H1 (cell line): ENCODE measurements around the gene ACTR5. TPM values are rescaled to one million over a fixed set of nuclear protein-coding genes. Genes with fewer than 3 reads are reported as not detected.

Experiments used
- CTCF ChIA-PET: fragments of 300-600 bp; sonication (Branson Sonifier 250); formaldehyde crosslinking; loops from one replicate; lab custom pipeline; 2021; ENCODE audit not compliant: partially characterized antibody; lab: Charles Lee
- POLR2A ChIA-PET: fragments of 300-600 bp; sonication (Branson Sonifier 250); formaldehyde crosslinking; loops from one replicate; lab custom pipeline; 2021; ENCODE audit warnings: inconsistent platforms; ENCODE audit not compliant: partially characterized antibody; lab: Charles Lee
- DNase-seq, 2 experiments: peaks; one replicate each; pipeline versions ENCODE4 v3.0.0 to v3.0.0-alpha.2; 2010 to 2022; ENCODE audit warnings: low spot score in 2 of 2, low read depth in 1 of 2, mixed read lengths in 1 of 2
- FAIRE-seq: peaks from 2 replicates; lab custom pipeline; 2011; peaks lifted over from hg19 to GRCh38; lab: Jason Lieb, UNC
- H2AFZ ChIP-seq: 2 replicates; pipeline ENCODE4 v1.8.1; 2012; ENCODE audit warnings: low read length, inconsistent platforms
- H2AK5ac ChIP-seq: 2 replicates; pipeline ENCODE4 v1.6.1; 2013; ENCODE audit warnings: low read depth, low read length
- H2BK120ac ChIP-seq: replicated peaks from 2 replicates; pipeline ENCODE3; 2013; ENCODE audit warnings: low read depth, low read length, inconsistent platforms
- H2BK12ac ChIP-seq: 2 replicates; pipeline ENCODE4 v1.6.1; 2013; ENCODE audit warnings: low read depth, low read length
- H2BK15ac ChIP-seq: 2 replicates; pipeline ENCODE4 v1.6.1; 2013; ENCODE audit warnings: low read length
- H2BK20ac ChIP-seq: 2 replicates; pipeline ENCODE4 v1.6.1; 2013; ENCODE audit warnings: low read length
- H2BK5ac ChIP-seq: 2 replicates; pipeline ENCODE4 v1.6.1; 2013; ENCODE audit warnings: low read depth, low read length
- H3K14ac ChIP-seq: 2 replicates; pipeline ENCODE4 v1.6.1; 2013; ENCODE audit warnings: inconsistent platforms; ENCODE audit not compliant: insufficient read length
- H3K18ac ChIP-seq: 2 replicates; pipeline ENCODE4 v1.6.1; 2013; ENCODE audit warnings: low read length; ENCODE audit errors: extremely low read depth
- H3K23ac ChIP-seq: 2 replicates; pipeline ENCODE4 v1.6.1; 2013; ENCODE audit warnings: inconsistent platforms; ENCODE audit not compliant: insufficient read length
- H3K23me2 ChIP-seq: 2 replicates; pipeline ENCODE4 v1.6.1; 2013; ENCODE audit warnings: low read depth, low read length
- H3K27ac ChIP-seq: 2 replicates; pipeline ENCODE4 v1.6.1; 2011; ENCODE audit warnings: low read depth, low read length, inconsistent platforms
- H3K27me3 ChIP-seq, 4 experiments: replicated peaks in 1 of 4; 1 replicate in 1 of 4; 2 replicates in 3 of 4; pipeline versions ENCODE4 v1.6.1 to v1.8.1; 2011 to 2013; ENCODE audit warnings: low read length in 3 of 4, mild to moderate bottlenecking in 3 of 4, inconsistent platforms in 2 of 4, mixed read lengths in 2 of 4, moderate library complexity in 1 of 4; ENCODE audit not compliant: control insufficient read depth in 3 of 4, insufficient read depth in 3 of 4; ENCODE audit errors: extremely low read depth in 1 of 4
- H3K36me3 ChIP-seq, 4 experiments: 2 replicates each; pipeline versions ENCODE4 v1.6.1 to v1.8.1; 2011 to 2013; ENCODE audit warnings: mild to moderate bottlenecking in 4 of 4, low read length in 3 of 4, moderate library complexity in 2 of 4, control low read depth in 1 of 4, inconsistent platforms in 1 of 4; ENCODE audit not compliant: insufficient read depth in 4 of 4, control insufficient read depth in 2 of 4
- H3K4ac ChIP-seq: replicated peaks from 2 replicates; pipeline ENCODE3; 2013; ENCODE audit warnings: low read length, low read depth, mixed read lengths, inconsistent platforms; ENCODE audit not compliant: insufficient read length
- H3K4me1 ChIP-seq, 4 experiments: replicated peaks in 1 of 4; 1 replicate in 1 of 4; 2 replicates in 3 of 4; pipeline versions ENCODE4 v1.6.1 to v1.8.1; 2011 to 2013; ENCODE audit warnings: low read length in 3 of 4, inconsistent platforms in 2 of 4, mixed read lengths in 1 of 4; ENCODE audit not compliant: insufficient read depth in 4 of 4, control insufficient read depth in 3 of 4
- H3K4me2 ChIP-seq, 2 experiments: 2 replicates each; pipeline versions ENCODE4 v1.6.1 to v1.8.1; 2011 to 2013; ENCODE audit warnings: low read depth in 2 of 2, low read length in 2 of 2, control low read depth in 1 of 2, inconsistent platforms in 1 of 2, mild to moderate bottlenecking in 1 of 2; ENCODE audit not compliant: insufficient read depth in 1 of 2
- H3K4me3 ChIP-seq, 4 experiments: fragments of 200-600, 300-600 bp in 1 of 4; sonication (generic), shearing (Covaris generic), sonication (Bioruptor Twin) in 1 of 4; 2 replicates each; pipeline versions ENCODE4 v1.5.1 to v1.8.1; 2011 to 2016; ENCODE audit warnings: low read length in 4 of 4, low read depth in 3 of 4, control low read depth in 2 of 4, inconsistent platforms in 2 of 4, mild to moderate bottlenecking in 2 of 4, mixed read lengths in 1 of 4, moderate library complexity in 1 of 4; ENCODE audit not compliant: insufficient read depth in 2 of 4; ENCODE audit errors: extremely low read depth in 1 of 4
- H3K56ac ChIP-seq: replicated peaks from 2 replicates; pipeline ENCODE3; 2013; ENCODE audit warnings: low read depth, mild to moderate bottlenecking, mixed read lengths, low read length, inconsistent platforms; ENCODE audit not compliant: insufficient read length
- H3K79me1 ChIP-seq: 2 replicates; pipeline ENCODE4 v1.6.1; 2013; ENCODE audit warnings: low read depth, low read length, control low read depth
- H3K79me2 ChIP-seq, 2 experiments: 2 replicates each; pipeline versions ENCODE4 v1.6.1 to v1.8.1; 2012 to 2013; ENCODE audit warnings: low read length in 2 of 2, mild to moderate bottlenecking in 2 of 2, inconsistent platforms in 1 of 2; ENCODE audit not compliant: insufficient read depth in 2 of 2, control insufficient read depth in 1 of 2
- H3K9ac ChIP-seq, 4 experiments: replicated peaks in 1 of 4; 1 replicate in 1 of 4; 2 replicates in 3 of 4; pipeline versions ENCODE4 v1.6.1 to v1.8.1; 2011 to 2013; ENCODE audit warnings: low read depth in 3 of 4, low read length in 3 of 4, control low read depth in 2 of 4, mild to moderate bottlenecking in 2 of 4, moderate library complexity in 2 of 4, inconsistent platforms in 1 of 4; ENCODE audit errors: extremely low read depth in 1 of 4
- H3K9me3 ChIP-seq, 2 experiments: 2 replicates each; pipeline versions ENCODE4 v1.6.1 to v1.8.1; 2012 to 2013; ENCODE audit warnings: mild to moderate bottlenecking in 2 of 2, moderate library complexity in 2 of 2, control low read depth in 1 of 2, inconsistent platforms in 1 of 2, low read depth in 1 of 2, low read length in 1 of 2, mixed read lengths in 1 of 2; ENCODE audit not compliant: insufficient read depth in 2 of 2
- H4K20me1 ChIP-seq, 2 experiments: replicated peaks in 1 of 2; 2 replicates each; pipeline versions ENCODE3 to v1.8.1; 2011 to 2013; ENCODE audit warnings: inconsistent platforms in 2 of 2, low read length in 2 of 2, mild to moderate bottlenecking in 1 of 2; ENCODE audit not compliant: insufficient read depth in 2 of 2, control insufficient read depth in 1 of 2
- H4K5ac ChIP-seq: 2 replicates; pipeline ENCODE4 v1.6.1; 2013; ENCODE audit warnings: low read length, low read depth, mixed read lengths, inconsistent platforms; ENCODE audit not compliant: insufficient read length
- H4K8ac ChIP-seq: 2 replicates; pipeline ENCODE4 v1.8.0; 2013; ENCODE audit warnings: mild to moderate bottlenecking, moderate library complexity, low read length, inconsistent platforms; ENCODE audit not compliant: insufficient read depth; ENCODE audit errors: extremely low read depth
- H4K91ac ChIP-seq: replicated peaks from 2 replicates; pipeline ENCODE3; 2013; ENCODE audit warnings: low read length, mixed read lengths, inconsistent platforms; ENCODE audit not compliant: insufficient read length
- ASH2L ChIP-seq: fragments of 200-600, 300-600 bp; sonication (generic); IDR thresholded peaks from one replicate; pipeline ENCODE4 v1.7.1; 2017; ENCODE audit warnings: low read length
- CTCF ChIP-seq, 3 experiments: IDR thresholded peaks; 1 replicate in 2 of 3; 2 replicates in 1 of 3; pipeline versions ENCODE4 v1.5.1 to v1.6.1; 2011; ENCODE audit warnings: low read length in 3 of 3, mild to moderate bottlenecking in 3 of 3, inconsistent platforms in 2 of 3, low read depth in 1 of 3, moderate library complexity in 1 of 3; ENCODE audit not compliant: insufficient read depth in 1 of 3; ENCODE audit errors: control extremely low read depth in 1 of 3
- PHF8 ChIP-seq: fragments of 200-600 bp; sonication (generic); conservative IDR thresholded peaks from 2 replicates; pipeline ENCODE4 v1.7.1; 2012; ENCODE audit warnings: low read depth, mild to moderate bottlenecking, inconsistent platforms, low read length, moderate library complexity
- POLR2A ChIP-seq, 2 experiments: IDR thresholded peaks; 1 replicate in 1 of 2; 2 replicates in 1 of 2; pipeline ENCODE4 v1.6.1; 2011; ENCODE audit warnings: low read depth in 2 of 2, low read length in 2 of 2, mild to moderate bottlenecking in 2 of 2; ENCODE audit errors: control extremely low read depth in 1 of 2
- TAF1 ChIP-seq: IDR thresholded peaks from 2 replicates; pipeline ENCODE4 v1.6.1; 2011; ENCODE audit warnings: mild to moderate bottlenecking, low read depth, low read length
- WGBS, 2 experiments: shearing (Covaris generic) in 1 of 2; methylation state at CpG; one replicate each; pipeline versions ENCODE4 v1.1.6 to v1.1.7; 2013 to 2015; ENCODE audit warnings: low lambda C conversion rate in 2 of 2, mixed read lengths in 2 of 2, inconsistent platforms in 1 of 2, low coverage in 1 of 2, missing lambda C conversion rate in 1 of 2; ENCODE audit not compliant: insufficient replicate concordance in 2 of 2, insufficient coverage in 1 of 2, insufficient read length in 1 of 2; ENCODE audit errors: extremely low coverage in 1 of 2, missing lambda C conversion rate in 1 of 2; 5-methylcytosine and 5-hydroxymethylcytosine counted together
- polyA plus RNA-seq, 7 experiments: library from polyadenylated mRNA; depleted of rRNA in 3 of 7; stranded (reverse) in 5 of 7; unstranded in 2 of 7; fragments of >200 nt in 5 of 7; fragments of 200-250 nt in 2 of 7; gene quantifications; 1 replicate in 5 of 7; 2 replicates in 1 of 7; 4 replicates in 1 of 7; pipeline versions ENCODE4 v1.2.1 to v1.2.3, GENCODE V29; 2011 to 2013; ENCODE audit warnings: missing spikeins in 2 of 7, mixed read lengths in 2 of 7
- total RNA-seq: library from RNA; stranded (reverse); fragmentation: NEBNext Ultra II Directional; extraction: Animal tissue kit (Norgen Biotek cat#: 25700); gene quantifications from 2 replicates; pipeline ENCODE4 v1.2.1, GENCODE V29; 2021

ACTR5 gene
- total and polyA plus RNA-seq, 2 of the 8 experiments (the other 6 are each of a cell fraction or from before 2014, with no cell fraction given): 10.4 to 14.4 TPM

- H3K79me2 ChIP-seq: no peaks in the 10 kb centered on the region
- H3K27ac ChIP-seq: no peak within 1 kb of the TSS
- POLR2A ChIA-PET: interaction anchor here (0.6 to 2.8 kb wide), 16 partner anchors 11 to 157 kb away, joined by 3 to 18 read pairs (median 4); partner anchors contain the start of genes ACTR5, DHX35, FAM83D and SLC32A1
- peaks cover 0 to 2% of the 10 kb centered on the region in 2 experiments for H4K20me1 ChIP-seq
- 2% methylated on average over 21 of the region's 40 CpGs; no CpG with 5 or more reads in 1 of the 2 experiments for WGBS, 2 experiments
- DNase-seq (peak in 1 of 2 experiments; percentile 87), FAIRE-seq (no peak)
- peak within 1 kb of the TSS; percentile 13 for H3K56ac ChIP-seq
- H2BK15ac ChIP-seq: no peak within 1 kb of the TSS
- H3K36me3 ChIP-seq: no peaks in the 10 kb centered on the region
- H2BK20ac ChIP-seq: no peak within 1 kb of the TSS; the same call in 1 of the 2 replicates
- peak within 1 kb of the TSS; percentile 86 for H3K18ac ChIP-seq
- H3K79me1 ChIP-seq: no peaks in the 10 kb centered on the region; the same call in 1 of the 2 replicates
- H4K5ac ChIP-seq: no peak within 1 kb of the TSS
- H3K4me3 ChIP-seq: peak within 1 kb of the TSS; percentile 62 to 87 (median 63)
- peaks cover 13 to 18% (median 15%) of the 10 kb centered on the region in 4 experiments for H3K4me1 ChIP-seq
- peak within 1 kb of the TSS; percentile 95 for H2BK5ac ChIP-seq
- peak within 1 kb of the TSS; percentile 83 to 87 for H3K4me2 ChIP-seq
- peak within 1 kb of the TSS; percentile 9 for H3K4ac ChIP-seq
- peaks cover 18% of the 10 kb centered on the region; the same call in 1 of the 2 replicates for H3K23me2 ChIP-seq
- peak in 1 of 2 experiments; percentile 73; a peak in 1 of 3 replicates for TF ChIP-seq POLR2A (IDR thresholded peaks at IDR 0.05; ENCODE audit: control extremely low read depth in 1 of 2, low read depth in 2 of 2, low read length in 2 of 2)
- peak; percentile 28 for TF ChIP-seq PHF8
- peak; percentile 60; the same call in 1 of the 2 replicates for TF ChIP-seq TAF1
- TF ChIP-seq CTCF (IDR thresholded peaks at IDR 0.05; ENCODE audit: control extremely low read depth in 1 of 3, insufficient read depth in 1 of 3, low read depth in 1 of 3, low read length in 3 of 3): no peak
- peak; percentile 71 for TF ChIP-seq ASH2L
- H4K91ac ChIP-seq: peak within 1 kb of the TSS; percentile 63
- H3K14ac ChIP-seq: no peak within 1 kb of the TSS
- peak within 1 kb of the TSS; percentile 88; the same call in 1 of the 2 replicates for H2BK12ac ChIP-seq
- CTCF ChIA-PET: interaction anchor here (0.6 to 4.3 kb wide), 13 partner anchors 11 to 157 kb away, joined by 3 to 18 read pairs (median 5); partner anchors contain the start of gene FAM83D
- peaks cover 4 to 25% (median 17%) of the 10 kb centered on the region in 4 experiments; a peak in 6 of 7 replicates for H3K27me3 ChIP-seq
- peak within 1 kb of the TSS in 2 of 4 experiments; percentile 20 to 37; a peak in 4 of 7 replicates for H3K9ac ChIP-seq
- H2AK5ac ChIP-seq: peak within 1 kb of the TSS; percentile 3; the same call in 1 of the 2 replicates
- peak within 1 kb of the TSS; percentile 94 for H4K8ac ChIP-seq
- no peak within 1 kb of the TSS; the same call in 1 of the 2 replicates for H2AFZ ChIP-seq
- no peaks in the 10 kb centered on the region for H3K9me3 ChIP-seq
- H3K23ac ChIP-seq: no peak within 1 kb of the TSS
- H2BK120ac ChIP-seq: peak within 1 kb of the TSS; percentile 82
Observed at GRCh38 chr20:38805502-38805957, 57.3 kb downstream of the ACTR5 start, which contains the start of gene PPP1R16B. PPP1R16B (plus strand) TSS chr20:38805697; CDS start chr20:38835926, 30,229 bp downstream.
